GM12875 (cell line): ENCODE data around the gene GNB3.

ENCODE experiments used
- H3K4me3 ChIP-seq: one replicate; pipeline ENCODE4 v1.5.1; 2011; ENCODE audit warnings: low read depth, low read length, control low read depth
- CTCF ChIP-seq: IDR thresholded peaks from 2 replicates; pipeline ENCODE4 v1.5.1; 2011; ENCODE audit warnings: low read depth, mild to moderate bottlenecking, control low read depth, inconsistent platforms, low read length, moderate library complexity, borderline replicate concordance; ENCODE audit not compliant: insufficient read depth

Gene GNB3

GRCh38 chr12:6818222-6818621 is 22.5 kb upstream of the GNB3 start:
- TF ChIP-seq CTCF: no peak
- no peak overlapping the region for H3K4me3 ChIP-seq

GRCh38 chr12:6818645-6819044 is 22.1 kb upstream of the GNB3 start:
- TF ChIP-seq CTCF: no peak
- no peak overlapping the region for H3K4me3 ChIP-seq

GRCh38 chr12:6819106-6820030 is 21.4 kb upstream of the GNB3 start:
- TF ChIP-seq CTCF: peak; percentile 10; the same call in 1 of the 2 replicates
- H3K4me3 ChIP-seq: no peak overlapping the region

DNA sequence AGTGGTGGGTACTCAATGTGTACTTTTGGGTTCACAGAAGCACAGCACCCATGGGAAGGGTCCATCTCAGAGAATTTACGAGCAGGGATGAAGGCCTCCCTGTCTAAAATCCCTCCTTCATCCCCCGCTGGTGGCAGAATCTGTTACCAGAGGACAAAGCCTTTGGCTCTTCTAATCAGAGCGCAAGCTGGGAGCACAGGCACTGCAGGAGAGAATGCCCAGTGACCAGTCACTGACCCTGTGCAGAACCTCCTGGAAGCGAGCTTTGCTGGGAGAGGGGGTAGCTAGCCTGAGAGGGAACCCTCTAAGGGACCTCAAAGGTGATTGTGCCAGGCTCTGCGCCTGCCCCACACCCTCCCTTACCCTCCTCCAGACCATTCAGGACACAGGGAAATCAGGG is 20.6 kb upstream of the GNB3 start:
- no peak overlapping the region for H3K4me3 ChIP-seq

DNA sequence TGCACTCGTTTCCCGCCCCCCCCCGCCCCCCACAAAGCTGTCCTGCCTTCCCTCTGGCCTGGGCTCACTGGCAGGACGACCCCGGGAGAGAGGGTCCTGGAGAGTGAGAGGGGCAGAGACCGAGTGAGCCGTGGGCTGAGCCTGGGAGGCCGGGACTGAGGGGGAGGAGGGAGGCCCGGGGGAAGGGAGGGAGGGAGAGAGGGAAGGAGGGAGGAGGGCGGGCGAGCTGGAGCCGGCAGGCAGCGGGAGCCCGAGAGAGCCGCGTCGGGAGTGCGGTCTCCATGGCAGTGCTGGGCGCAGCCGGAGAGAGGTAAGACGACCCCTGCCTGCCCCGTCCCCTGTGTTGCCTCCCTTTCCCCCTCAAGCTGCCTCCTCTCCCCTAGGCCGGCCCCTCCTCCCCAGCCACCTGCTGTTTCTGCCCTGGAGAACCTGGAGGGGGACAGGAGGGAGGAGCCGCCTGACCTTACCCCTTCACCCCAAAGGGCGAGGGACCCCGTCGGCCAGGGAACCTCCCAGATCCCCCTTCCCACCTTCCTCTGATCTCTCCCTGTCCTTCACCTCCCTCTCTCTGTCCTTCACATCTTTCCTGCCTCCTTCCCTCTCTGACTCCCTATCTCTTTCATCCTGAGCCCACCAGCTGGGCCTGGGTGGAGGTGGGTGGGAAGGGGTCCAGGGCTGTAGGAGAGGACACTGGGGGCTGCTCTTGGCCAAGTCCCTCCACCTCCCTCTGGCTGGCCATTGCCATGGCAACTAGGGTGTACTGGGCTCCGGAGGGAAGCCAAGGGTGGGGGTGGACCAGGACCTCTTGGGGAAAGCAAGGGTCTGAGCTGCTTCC is 18.9 kb upstream of the GNB3 start, which contains the start of gene GPR162:
Gene GPR162, plus strand, starts transcription at position 231 of the 835 bp plus-strand sequence. CDS start 2,078 bp downstream, outside the sequence.
- TF ChIP-seq CTCF: no peak
- H3K4me3 ChIP-seq: no peak within 1 kb of the TSS

More for the DNA sequence above, 20.6 kb upstream of the GNB3 start:
- TF ChIP-seq CTCF: no peak

DNA sequence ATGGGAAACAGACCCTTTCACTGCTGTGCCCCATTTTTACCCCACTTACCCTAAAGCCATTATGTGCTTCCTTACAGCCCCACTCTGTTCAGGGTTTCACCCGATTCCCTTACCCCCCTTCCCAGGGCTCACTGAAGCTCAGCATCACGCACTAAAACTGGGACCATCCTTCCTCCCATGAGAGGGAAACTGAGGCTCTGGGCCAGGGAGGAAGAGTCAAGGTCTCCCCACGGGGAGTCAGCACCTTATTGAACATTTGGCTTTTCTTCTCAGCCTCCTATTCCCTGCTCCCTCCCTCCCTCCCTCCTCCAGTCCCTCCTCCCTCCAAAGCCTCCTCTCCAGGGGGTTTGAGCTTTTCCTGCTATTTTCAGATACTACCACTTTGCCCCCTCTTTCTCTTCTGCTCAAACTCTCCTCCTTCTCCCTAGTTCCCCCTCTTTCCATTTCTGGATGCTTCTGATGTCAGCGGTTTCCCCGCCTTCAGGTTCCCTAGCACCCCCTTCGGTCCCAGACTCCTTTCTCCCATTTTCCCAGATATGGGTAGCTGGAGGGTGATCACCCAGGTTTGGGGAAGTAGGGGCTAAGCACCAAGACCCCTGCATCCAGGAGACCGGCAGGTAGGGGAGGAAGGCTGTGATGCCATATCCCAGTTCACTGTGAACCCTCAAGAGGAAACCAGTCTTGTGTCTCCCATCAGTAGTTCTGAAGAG is 18.1 kb upstream of the GNB3 start:
- no peak overlapping the region for H3K4me3 ChIP-seq
- no peak for TF ChIP-seq CTCF
